Mesenchymal stem cell (in vitro differentiated cells and primary cell): ENCODE results near the gene RUNX2.

Experiments
- DNase-seq: peaks from one replicate; pipeline ENCODE4 v3.0.0-alpha.2; 2013
- H2AFZ ChIP-seq: one replicate; pipeline ENCODE4 v1.6.1; 2013; ENCODE audit warnings: low read depth, mild to moderate bottlenecking, control low read depth, inconsistent platforms, low read length, moderate library complexity
- H2AK5ac ChIP-seq: 2 replicates; pipeline ENCODE4 v1.6.1; 2013; ENCODE audit warnings: low read length, moderate library complexity, mild to moderate bottlenecking, inconsistent platforms; ENCODE audit not compliant: severe bottlenecking
- H2BK120ac ChIP-seq: one replicate; pipeline ENCODE4 v1.6.1; 2013; ENCODE audit warnings: low read depth, mild to moderate bottlenecking, inconsistent platforms, low read length, moderate library complexity
- H2BK12ac ChIP-seq, 2 experiments: one replicate each; pipeline ENCODE4 v1.6.1; 2013; ENCODE audit warnings: inconsistent platforms in 2 of 2, low read length in 2 of 2, mild to moderate bottlenecking in 2 of 2, moderate library complexity in 2 of 2, control low read depth in 1 of 2
- H2BK15ac ChIP-seq: one replicate; pipeline ENCODE4 v1.6.1; 2013; ENCODE audit warnings: mild to moderate bottlenecking, low read depth, inconsistent platforms; ENCODE audit not compliant: poor library complexity, severe bottlenecking
- H2BK5ac ChIP-seq: 2 replicates; pipeline ENCODE4 v1.6.1; 2013; ENCODE audit warnings: low read depth, mild to moderate bottlenecking, low read length, control low read depth, inconsistent platforms; ENCODE audit not compliant: poor library complexity, severe bottlenecking
- H3K14ac ChIP-seq, 2 experiments: one replicate each; pipeline ENCODE4 v1.6.1; 2013; ENCODE audit warnings: inconsistent platforms in 2 of 2, low read length in 2 of 2, control low read depth in 1 of 2, mild to moderate bottlenecking in 1 of 2, moderate library complexity in 1 of 2
- H3K18ac ChIP-seq, 2 experiments: one replicate each; pipeline ENCODE4 v1.6.1; 2013; ENCODE audit warnings: inconsistent platforms in 2 of 2, low read length in 2 of 2, control low read depth in 1 of 2, low read depth in 1 of 2, mild to moderate bottlenecking in 1 of 2
- H3K23ac ChIP-seq, 2 experiments: one replicate each; pipeline ENCODE4 v1.6.1; 2013; ENCODE audit warnings: inconsistent platforms in 2 of 2, low read length in 2 of 2, mild to moderate bottlenecking in 2 of 2, moderate library complexity in 2 of 2, control low read depth in 1 of 2
- H3K27ac ChIP-seq: 2 replicates; pipeline ENCODE4 v1.5.1; 2013; ENCODE audit warnings: mild to moderate bottlenecking, moderate library complexity, low read length, control low read depth, inconsistent platforms; ENCODE audit not compliant: poor library complexity, severe bottlenecking
- H3K27me3 ChIP-seq, 2 experiments: 2 replicates each; pipeline versions ENCODE4 v1.6.1 to v1.7.0; 2013; ENCODE audit warnings: low read length in 2 of 2, mild to moderate bottlenecking in 2 of 2, moderate library complexity in 2 of 2, control low read depth in 1 of 2, inconsistent platforms in 1 of 2; ENCODE audit not compliant: control insufficient read depth in 1 of 2, insufficient read depth in 1 of 2
- H3K36me3 ChIP-seq, 2 experiments: 2 replicates each; pipeline versions ENCODE4 v1.6.1 to v1.7.0; 2013; ENCODE audit warnings: low read length in 2 of 2, control low read depth in 1 of 2, inconsistent platforms in 1 of 2, low read depth in 1 of 2, mild to moderate bottlenecking in 1 of 2; ENCODE audit not compliant: insufficient read depth in 2 of 2, control insufficient read depth in 1 of 2
- H3K4ac ChIP-seq, 2 experiments: one replicate each; pipeline ENCODE4 v1.6.1; 2013; ENCODE audit warnings: inconsistent platforms in 2 of 2, low read length in 2 of 2, mild to moderate bottlenecking in 2 of 2, moderate library complexity in 2 of 2, control low read depth in 1 of 2, low read depth in 1 of 2
- H3K4me1 ChIP-seq: 2 replicates; pipeline ENCODE4 v1.6.1; 2013; ENCODE audit warnings: low read depth, low read length, control low read depth; ENCODE audit not compliant: control insufficient read depth, insufficient read depth
- H3K4me2 ChIP-seq: 2 replicates; pipeline ENCODE4 v1.6.1; 2013; ENCODE audit warnings: low read length, mild to moderate bottlenecking, inconsistent platforms; ENCODE audit not compliant: poor library complexity, severe bottlenecking
- H3K4me3 ChIP-seq, 2 experiments: 2 replicates each; pipeline versions ENCODE4 v1.5.1 to v1.7.0; 2013; ENCODE audit warnings: low read length in 2 of 2, mild to moderate bottlenecking in 2 of 2, control low read depth in 1 of 2, low read depth in 1 of 2; ENCODE audit not compliant: insufficient read depth in 1 of 2
- H3K79me1 ChIP-seq: replicated peaks from 2 replicates; pipeline ENCODE4 v1.6.1; 2013; ENCODE audit warnings: mild to moderate bottlenecking, control low read depth, low read length, inconsistent platforms; ENCODE audit not compliant: poor library complexity, severe bottlenecking
- H3K9ac ChIP-seq: 2 replicates; pipeline ENCODE4 v1.7.0; 2013; ENCODE audit warnings: mild to moderate bottlenecking, low read length, moderate library complexity
- H3K9me3 ChIP-seq: 2 replicates; pipeline ENCODE4 v1.7.0; 2013; ENCODE audit warnings: mild to moderate bottlenecking, low read length; ENCODE audit not compliant: control insufficient read depth
- H4K8ac ChIP-seq: one replicate; pipeline ENCODE4 v1.6.1; 2013; ENCODE audit warnings: inconsistent platforms, mild to moderate bottlenecking, low read length, moderate library complexity
- H4K91ac ChIP-seq: one replicate; pipeline ENCODE4 v1.6.1; 2013; ENCODE audit warnings: mild to moderate bottlenecking, low read length, inconsistent platforms
- WGBS: methylation state at CpG from one replicate; pipeline ENCODE4 v1.1.7; 2013; ENCODE audit warnings: mixed read lengths; 5-methylcytosine and 5-hydroxymethylcytosine counted together

The RUNX2 gene

DNA sequence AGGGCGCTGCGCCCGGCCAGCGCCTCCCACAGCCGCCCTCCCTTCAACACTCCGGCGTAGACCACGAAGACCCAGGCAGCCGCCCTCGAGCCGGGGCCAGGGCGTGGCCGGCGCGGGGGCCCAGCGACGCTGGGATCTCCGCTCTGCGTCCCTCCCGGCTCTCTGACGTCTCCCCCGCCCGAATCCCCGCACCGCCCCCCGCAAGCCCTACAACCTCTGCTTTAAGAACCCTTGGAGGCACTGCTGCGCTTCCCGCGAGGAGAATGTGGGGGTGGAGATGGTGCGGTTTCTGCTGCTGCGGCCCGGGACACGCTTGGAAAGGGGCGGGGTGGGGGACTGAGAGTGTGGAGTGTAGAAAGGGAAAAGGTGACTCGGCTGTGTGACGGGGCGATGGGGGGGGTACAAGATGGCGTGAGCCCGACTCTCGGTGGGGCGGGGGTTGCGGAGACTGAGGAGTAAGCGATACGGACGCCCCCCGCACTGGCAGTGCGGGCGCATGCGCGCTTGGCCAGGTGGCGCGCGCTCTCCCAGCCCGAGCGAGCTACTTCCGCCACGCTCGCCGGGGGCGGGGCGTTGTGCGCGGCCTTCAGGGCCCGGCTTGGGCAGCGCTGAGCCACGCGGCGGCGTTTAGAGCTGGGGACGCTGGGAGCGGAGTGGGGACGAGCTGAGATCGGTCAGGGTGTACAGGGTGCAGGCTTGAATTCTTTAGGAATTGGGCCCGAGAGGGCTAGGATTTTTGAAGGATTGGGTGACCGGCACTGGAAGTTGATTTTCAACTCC, 49.6 kb downstream of the RUNX2 start, which contains the start of gene SUPT3H:
Gene SUPT3H (minus strand): TSS at position 381 of the 780 bp plus-strand sequence.
- Histone ChIP-seq H3K9ac (peak within 1 kb of the TSS; percentile 95), H3K14ac (peak within 1 kb of the TSS in 1 of 2 experiments; percentile 87), H4K91ac (peak within 1 kb of the TSS; percentile 60), H2BK5ac (peak within 1 kb of the TSS; percentile 53), H3K27me3 (no peaks in the 10 kb centered on the region), H3K18ac (peak within 1 kb of the TSS; percentile 96 to 97), H3K27ac (peak within 1 kb of the TSS; percentile 96), H3K79me1 (peaks cover 3% of the 10 kb centered on the region), H3K4ac (peak within 1 kb of the TSS; percentile 26 to 85), H2AK5ac (peak within 1 kb of the TSS; percentile 59), H3K4me1 (no peaks in the 10 kb centered on the region), H3K23ac (peak within 1 kb of the TSS in 1 of 2 experiments; percentile 77), H4K8ac (peak within 1 kb of the TSS; percentile 98), H2AFZ (peak within 1 kb of the TSS; percentile 91), H3K9me3 (no peaks in the 10 kb centered on the region), H3K36me3 (no peaks in the 10 kb centered on the region), H3K4me2 (peak within 1 kb of the TSS; percentile 78), H3K4me3 (peak within 1 kb of the TSS; percentile 71 to 90), H2BK15ac (peak within 1 kb of the TSS; percentile 29), H2BK12ac (peak within 1 kb of the TSS; percentile 11 to 67), H2BK120ac (peak within 1 kb of the TSS; percentile 73)
- under 1% methylated on average over 59 of the region's 75 CpGs for WGBS
- peak; percentile 94 for DNase-seq

- Histone ChIP-seq H3K9ac (peak overlapping the region; percentile 95), H3K18ac (peak overlapping the region; percentile 7 to 96), H3K4me2 (peak overlapping the region; percentile 78), H3K9me3 (no peaks in the 10 kb centered on the region), H2AFZ (peak overlapping the region; percentile 1), H2BK12ac (peak overlapping the region in 1 of 2 experiments; percentile 11), H2BK120ac (peak overlapping the region; percentile 73), H3K4me3 (peak overlapping the region; percentile 71 to 90), H2BK15ac (no peak overlapping the region), H2AK5ac (peak overlapping the region; percentile 59), H3K4ac (peak overlapping the region in 1 of 2 experiments; percentile 54), H3K4me1 (no peaks in the 10 kb centered on the region), H3K36me3 (no peaks in the 10 kb centered on the region), H3K27ac (peak overlapping the region; percentile 96), H3K23ac (no peak overlapping the region), H4K8ac (peak overlapping the region; percentile 98), H4K91ac (no peak overlapping the region), H3K14ac (no peak overlapping the region), H3K79me1 (no peaks in the 10 kb centered on the region), H2BK5ac (peak overlapping the region; percentile 53), H3K27me3 (no peaks in the 10 kb centered on the region)
- WGBS: 14% methylated on average over 16 of the region's 21 CpGs
- no peak for DNase-seq
Observed at GRCh38 chr6:45378334-45378926, 50.3 kb downstream of the RUNX2 start.

- DNase-seq: no peak
- H3K4ac ChIP-seq: no peak overlapping the region
- no peak overlapping the region for H3K18ac ChIP-seq
- no peak overlapping the region for H3K27ac ChIP-seq
- no peak overlapping the region for H2AK5ac ChIP-seq
- WGBS: 89% methylated on average over 2 of the region's 2 CpGs
- H3K4me2 ChIP-seq: no peak overlapping the region
- no peak overlapping the region for H3K14ac ChIP-seq
- H3K36me3 ChIP-seq: no peaks in the 10 kb centered on the region
- no peak overlapping the region for H3K4me3 ChIP-seq
- no peaks in the 10 kb centered on the region for H3K79me1 ChIP-seq
- no peaks in the 10 kb centered on the region for H3K9me3 ChIP-seq
- no peak overlapping the region for H2BK5ac ChIP-seq
- H3K23ac ChIP-seq: no peak overlapping the region
- no peak overlapping the region for H4K8ac ChIP-seq
- H3K4me1 ChIP-seq: no peaks in the 10 kb centered on the region
- H3K27me3 ChIP-seq: no peaks in the 10 kb centered on the region
- H4K91ac ChIP-seq: no peak overlapping the region
- no peak overlapping the region for H2BK15ac ChIP-seq
- no peak overlapping the region for H3K9ac ChIP-seq
- H2AFZ ChIP-seq: no peak overlapping the region
- H2BK12ac ChIP-seq: no peak overlapping the region
- H2BK120ac ChIP-seq: no peak overlapping the region
Observed at GRCh38 chr6:45382391-45382790, 54.3 kb downstream of the RUNX2 start.

DNA sequence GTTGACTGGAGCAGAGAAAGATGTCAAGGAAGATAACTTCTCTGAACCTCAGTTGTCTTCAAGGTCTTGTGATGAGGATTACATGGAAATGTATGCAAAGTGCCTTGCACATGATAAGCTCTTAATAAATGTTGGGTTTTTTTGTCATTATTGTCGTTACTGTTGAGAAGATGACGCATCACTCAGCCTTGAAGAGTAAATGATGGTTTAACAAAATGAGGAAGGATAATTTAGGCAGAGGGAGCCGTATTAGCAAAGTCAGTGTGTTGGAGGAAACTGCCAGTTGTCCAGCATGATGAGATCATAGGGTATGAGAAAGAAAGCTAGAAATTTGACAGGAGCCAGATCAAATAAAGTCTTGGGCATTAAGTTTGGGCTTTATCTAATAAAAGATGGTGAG, 58.4 kb downstream of the RUNX2 start:
- Histone ChIP-seq H2BK12ac (no peak overlapping the region), H2AFZ (no peak overlapping the region), H3K9ac (no peak overlapping the region), H2BK120ac (no peak overlapping the region), H3K4me3 (no peak overlapping the region), H4K91ac (no peak overlapping the region), H4K8ac (no peak overlapping the region), H2AK5ac (no peak overlapping the region), H3K18ac (no peak overlapping the region), H2BK5ac (no peak overlapping the region), H3K23ac (no peak overlapping the region), H3K27ac (no peak overlapping the region), H3K14ac (no peak overlapping the region), H2BK15ac (no peak overlapping the region), H3K4me2 (no peak overlapping the region), H3K79me1 (no peaks in the 10 kb centered on the region), H3K4ac (no peak overlapping the region), H3K36me3 (no peaks in the 10 kb centered on the region), H3K9me3 (no peaks in the 10 kb centered on the region), H3K4me1 (no peaks in the 10 kb centered on the region), H3K27me3 (no peaks in the 10 kb centered on the region)
- no peak for DNase-seq
- WGBS: 89% methylated on average over 3 of the region's 3 CpGs
